ENCODE data around the gene EGFR.

EGFR gene

GRCh38 chr7:55172161-55172560, 153.3 kb downstream of the EGFR start:
- no peak overlapping the region for H3K4me3 ChIP-seq
- peak overlapping the region in 1 of 21 experiments; percentile 22 for H3K27ac ChIP-seq

- no peak overlapping the region for H3K4me3 ChIP-seq
- H3K27ac ChIP-seq, result no peak overlapping the region
Observed at GRCh38 chr7:55172881-55173609, 154.2 kb downstream of the EGFR start.

GRCh38 chr7:55173671-55174070, 154.9 kb downstream of the EGFR start:
- no peak overlapping the region for H3K27ac ChIP-seq
- H3K4me3 ChIP-seq, result no peak overlapping the region

GRCh38 chr7:55174456-55174855, 155.6 kb downstream of the EGFR start:
- Histone ChIP-seq H3K4me3 (no peak overlapping the region), H3K27ac (no peak overlapping the region)

- H3K4me3 ChIP-seq, result no peak overlapping the region
- no peak overlapping the region for H3K27ac ChIP-seq
Observed at GRCh38 chr7:55174856-55175255, 156.0 kb downstream of the EGFR start.

- Histone ChIP-seq H3K4me3 (no peak overlapping the region), H3K27ac (peak overlapping the region in 12 of 21 experiments; percentile 24 to 82 (median 49))
Observed at GRCh38 chr7:55177068-55177530, 158.3 kb downstream of the EGFR start.

GRCh38 chr7:55177589-55178261, 158.9 kb downstream of the EGFR start:
- H3K27ac ChIP-seq, result peak overlapping the region in 17 of 21 experiments; percentile 24 to 82 (median 50)

GRCh38 chr7:55178292-55178862, 159.6 kb downstream of the EGFR start:
- Histone ChIP-seq H3K4me3 (no peak overlapping the region), H3K27ac (peak overlapping the region in 10 of 21 experiments; percentile 27 to 82 (median 58))

More at GRCh38 chr7:55177589-55178261, 158.9 kb downstream of the EGFR start:
- no peak overlapping the region for H3K4me3 ChIP-seq

- no peak overlapping the region for H3K4me3 ChIP-seq
- H3K27ac ChIP-seq, result peak overlapping the region in 9 of 21 experiments; percentile 7 to 82 (median 49)
Observed at GRCh38 chr7:55178863-55179773, 160.3 kb downstream of the EGFR start.

GRCh38 chr7:55179931-55180682, 161.3 kb downstream of the EGFR start:
- H3K27ac ChIP-seq, result peak overlapping the region in 1 of 21 experiments; percentile 14
- H3K4me3 ChIP-seq, result no peak overlapping the region

GRCh38 chr7:55180963-55181542, 162.2 kb downstream of the EGFR start:
- Histone ChIP-seq H3K4me3 (no peak overlapping the region), H3K27ac (peak overlapping the region in 1 of 21 experiments; percentile 18)

- Histone ChIP-seq H3K27ac (no peak overlapping the region), H3K4me3 (no peak overlapping the region)
Observed at GRCh38 chr7:55181762-55182161, 162.9 kb downstream of the EGFR start.

- Histone ChIP-seq H3K4me3 (no peak overlapping the region), H3K27ac (no peak overlapping the region)
Observed at GRCh38 chr7:55183897-55184296, 165.1 kb downstream of the EGFR start.

- Histone ChIP-seq H3K4me3 (no peak overlapping the region), H3K27ac (peak overlapping the region in 1 of 21 experiments; percentile 17)
Observed at GRCh38 chr7:55185321-55185802, 166.5 kb downstream of the EGFR start.

- Histone ChIP-seq H3K4me3 (no peak overlapping the region), H3K27ac (peak overlapping the region in 2 of 21 experiments; percentile 10 to 17)
Observed at GRCh38 chr7:55185941-55186609, 167.3 kb downstream of the EGFR start.

- Histone ChIP-seq H3K4me3 (no peak overlapping the region), H3K27ac (peak overlapping the region in 3 of 21 experiments; percentile 10 to 57 (median 50))
Observed at GRCh38 chr7:55187701-55188491, 169.1 kb downstream of the EGFR start.

GRCh38 chr7:55188590-55189138, 169.8 kb downstream of the EGFR start:
- Histone ChIP-seq H3K4me3 (no peak overlapping the region), H3K27ac (no peak overlapping the region)

Data from skin epidermis (tissue), 12 donors.